ENCODE results near the gene LIPF. TPM values are rescaled to one million over a fixed set of nuclear protein-coding genes. Genes with fewer than 3 reads are reported as not detected.

The LIPF gene
- polyA plus RNA-seq, 1 experiment: not detected

- Histone ChIP-seq H3K36me3 (ENCODE audit: control insufficient read depth, insufficient read depth, low read length) (no peaks in the 10 kb centered on the region), H3K27me3 (ENCODE audit: control insufficient read depth, insufficient read depth, low read length) (no peaks in the 10 kb centered on the region), H3K4me3 (ENCODE audit: low read depth, low read length) (no peak overlapping the region)
- TF ChIP-seq CTCF (IDR thresholded peaks at IDR 0.05; ENCODE audit: insufficient read depth, low read depth, low read length): no peak
- POLR2A ChIA-PET: no interaction called here
- CTCF ChIA-PET: no interaction called here
- DNase-seq (ENCODE audit: low read depth): no peak
Observed at GRCh38 chr10:88672041-88672440, 7.8 kb downstream of the LIPF start.

GRCh38 chr10:88676283-88677060 lies 12.2 kb downstream of the LIPF start:
- Histone ChIP-seq H3K27me3 (ENCODE audit: control insufficient read depth, insufficient read depth, low read length) (no peaks in the 10 kb centered on the region), H3K36me3 (ENCODE audit: control insufficient read depth, insufficient read depth, low read length) (no peaks in the 10 kb centered on the region), H3K4me3 (ENCODE audit: low read depth, low read length) (no peak overlapping the region)
- ChIA-PET CTCF (interaction anchor here (0.8 to 1.6 kb wide), 4 partner anchors 17 to 334 kb away, joined by 3 to 4 read pairs (median 4); partner anchors contain the start of gene RNLS), POLR2A (no interaction called here)
- DNase-seq (ENCODE audit: low read depth): no peak
- no peak for TF ChIP-seq CTCF (IDR thresholded peaks at IDR 0.05; ENCODE audit: insufficient read depth, low read depth, low read length)

GRCh38 chr10:88680958-88681357 lies 16.7 kb downstream of the LIPF start:
- no peak overlapping the region for H3K4me3 ChIP-seq (ENCODE audit: low read depth, low read length)
- H3K36me3 ChIP-seq (ENCODE audit: control insufficient read depth, insufficient read depth, low read length): no peaks in the 10 kb centered on the region
- CTCF ChIA-PET: no interaction called here
- TF ChIP-seq CTCF (IDR thresholded peaks at IDR 0.05; ENCODE audit: insufficient read depth, low read depth, low read length): no peak
- no peaks in the 10 kb centered on the region for H3K27me3 ChIP-seq (ENCODE audit: control insufficient read depth, insufficient read depth, low read length)
- POLR2A ChIA-PET: no interaction called here
- no peak for DNase-seq (ENCODE audit: low read depth)

DNA sequence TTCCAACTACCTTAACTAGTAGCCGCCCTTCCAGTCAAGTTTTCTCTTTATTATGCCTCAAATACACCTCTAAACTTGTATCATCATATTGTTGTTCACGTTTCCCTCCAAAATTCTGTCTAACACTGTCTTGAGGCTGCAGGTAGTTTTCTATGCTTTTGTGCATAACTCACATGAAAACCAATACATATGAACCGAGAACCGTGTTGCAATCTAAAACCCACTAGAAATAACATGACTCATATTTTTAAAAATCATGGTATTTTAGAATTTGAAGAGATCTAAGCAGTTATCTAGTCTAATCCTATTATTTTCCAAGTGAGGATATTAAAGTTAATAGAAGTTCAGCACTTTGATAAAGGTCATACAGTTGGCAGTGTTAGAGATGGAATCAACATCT lies 18.2 kb downstream of the LIPF start:
- ChIA-PET POLR2A (no interaction called here), CTCF (interaction anchor here (1.0 to 1.2 kb wide), 4 partner anchors 12 to 70 kb away, joined by 3 read pairs; no protein-coding TSS in a partner anchor)
- Histone ChIP-seq H3K27me3 (ENCODE audit: control insufficient read depth, insufficient read depth, low read length) (no peaks in the 10 kb centered on the region), H3K36me3 (ENCODE audit: control insufficient read depth, insufficient read depth, low read length) (no peaks in the 10 kb centered on the region), H3K4me3 (ENCODE audit: low read depth, low read length) (no peak overlapping the region)
- DNase-seq (ENCODE audit: low read depth): no peak
- no peak for TF ChIP-seq CTCF (IDR thresholded peaks at IDR 0.05; ENCODE audit: insufficient read depth, low read depth, low read length)

DNA sequence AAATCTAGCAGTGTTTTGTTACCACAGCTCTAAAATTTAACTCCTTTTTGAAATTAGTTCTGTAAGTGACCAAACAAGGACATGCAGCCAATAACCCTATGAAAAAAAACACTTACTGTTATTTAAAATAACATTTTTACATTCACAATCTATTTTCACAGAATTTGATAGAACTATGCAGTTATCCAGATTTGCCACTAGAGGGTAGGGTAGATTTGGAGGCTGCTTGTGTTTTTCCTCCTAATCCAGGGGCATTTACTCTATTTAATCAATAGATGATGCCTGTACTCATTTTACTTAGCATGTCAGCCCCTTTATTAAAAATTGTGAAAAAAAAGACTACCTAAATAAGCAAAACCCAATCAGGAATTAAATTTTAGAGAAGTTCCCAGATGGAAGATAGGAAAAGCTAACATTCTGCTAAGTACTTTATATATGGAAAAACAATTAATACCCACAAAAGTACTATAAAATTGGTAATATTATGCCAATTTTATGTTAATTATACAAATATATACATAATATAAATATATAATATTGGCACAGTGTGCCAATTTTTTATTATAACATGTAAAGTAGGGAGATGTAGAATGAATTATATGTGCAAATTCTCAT lies 23.7 kb downstream of the LIPF start:
- H3K27me3 ChIP-seq (ENCODE audit: control insufficient read depth, insufficient read depth, low read length): no peaks in the 10 kb centered on the region
- POLR2A ChIA-PET: no interaction called here
- no peaks in the 10 kb centered on the region for H3K36me3 ChIP-seq (ENCODE audit: control insufficient read depth, insufficient read depth, low read length)
- CTCF ChIA-PET: interaction anchor here (0.7 to 5.3 kb wide), 12 partner anchors 9 to 122 kb away, joined by 3 to 49 read pairs (median 3); no protein-coding TSS in a partner anchor
- DNase-seq (ENCODE audit: low read depth): no peak
- H3K4me3 ChIP-seq (ENCODE audit: low read depth, low read length): no peak overlapping the region
- peak; percentile 86 for TF ChIP-seq CTCF (IDR thresholded peaks at IDR 0.05; ENCODE audit: insufficient read depth, low read depth, low read length)
